SK-N-SH (cell line): ENCODE results near the gene KCNAB3. TPM values are rescaled to one million over a fixed set of nuclear protein-coding genes. Genes with fewer than 3 reads are reported as not detected.

Experiments used
- CTCF ChIA-PET: fragments of 300-600, 350-600 bp; formaldehyde crosslinking; extraction: SDS; loops from one replicate; lab custom pipeline; 2021; lab: Yijun Ruan, JAX
- POLR2A ChIA-PET: fragments of 350-600 bp; sonication (Branson Sonifier 250); formaldehyde crosslinking; extraction: SDS; loops from one replicate; lab custom pipeline; 2020; ENCODE audit warnings: antibody characterized with exemption, inconsistent platforms; lab: Yijun Ruan, JAX
- DNase-seq: peaks from one replicate; pipeline ENCODE4 v3.0.0; 2012
- H2AFZ ChIP-seq: fragments of 200-600 bp; sonication (generic); 2 replicates; pipeline ENCODE4 v1.8.1; 2016; ENCODE audit warnings: antibody characterized with exemption, mild to moderate bottlenecking, low read depth
- H3F3A ChIP-seq: fragments of 200-600 bp; sonication (generic); replicated peaks from 2 replicates; pipeline ENCODE3; 2016; ENCODE audit warnings: antibody characterized with exemption, mild to moderate bottlenecking; ENCODE audit not compliant: insufficient read depth
- H3K27ac ChIP-seq, 2 experiments: fragments of 200-500 bp in 1 of 2; fragments of 200-600 bp in 1 of 2; sonication (Bioruptor generic) in 1 of 2; sonication (generic), shearing (Covaris generic) in 1 of 2; 2 replicates each; pipeline versions ENCODE4 v1.5.1 to v1.6.1; 2014 to 2016; ENCODE audit warnings: low read depth in 2 of 2, inconsistent platforms in 1 of 2, low read length in 1 of 2, mild to moderate bottlenecking in 1 of 2, mixed read lengths in 1 of 2
- H3K27me3 ChIP-seq: fragments of 200-600 bp; sonication (generic), shearing (Covaris generic); 2 replicates; pipeline ENCODE4 v1.6.1; 2016; ENCODE audit warnings: mixed run types; ENCODE audit not compliant: insufficient read depth
- H3K36me3 ChIP-seq, 2 experiments: fragments of 200-500 bp in 1 of 2; fragments of 200-600 bp in 1 of 2; sonication (Bioruptor generic) in 1 of 2; sonication (generic) in 1 of 2; replicated peaks in 1 of 2; 2 replicates each; pipeline versions ENCODE3 to v1.5.1; 2014 to 2016; ENCODE audit warnings: low read length in 1 of 2, mild to moderate bottlenecking in 1 of 2; ENCODE audit not compliant: insufficient read depth in 2 of 2, control insufficient read depth in 1 of 2
- H3K4me1 ChIP-seq, 2 experiments: fragments of 200-500 bp in 1 of 2; fragments of 200-600 bp in 1 of 2; sonication (Bioruptor generic) in 1 of 2; sonication (generic), shearing (Covaris generic) in 1 of 2; 2 replicates each; pipeline versions ENCODE4 v1.5.1 to v1.6.1; 2014 to 2016; ENCODE audit warnings: low read depth in 1 of 2, low read length in 1 of 2, mixed run types in 1 of 2; ENCODE audit not compliant: insufficient read depth in 2 of 2, control insufficient read depth in 1 of 2
- H3K4me2 ChIP-seq: fragments of 200-600 bp; sonication (generic), shearing (Covaris generic); 2 replicates; pipeline ENCODE4 v1.6.1; 2017; ENCODE audit warnings: mixed run types
- H3K4me3 ChIP-seq, 2 experiments: fragments of 200-500 bp in 1 of 2; fragments of 200-600 bp in 1 of 2; sonication (Bioruptor generic) in 1 of 2; sonication (generic), shearing (Covaris generic) in 1 of 2; 2 replicates each; pipeline versions ENCODE4 v1.5.1 to v1.8.1; 2014 to 2016; ENCODE audit warnings: low read depth in 2 of 2, inconsistent platforms in 1 of 2, low read length in 1 of 2, mild to moderate bottlenecking in 1 of 2, mixed read lengths in 1 of 2, moderate library complexity in 1 of 2
- H3K79me2 ChIP-seq: fragments of 200-600 bp; sonication (generic); 2 replicates; pipeline ENCODE4 v1.8.1; 2017; ENCODE audit warnings: mild to moderate bottlenecking; ENCODE audit not compliant: insufficient read depth
- H3K9ac ChIP-seq: fragments of 200-600 bp; sonication (generic); 2 replicates; pipeline ENCODE4 v1.6.1; 2017; ENCODE audit warnings: mixed run types
- H3K9me2 ChIP-seq: fragments of 200-600 bp; sonication (generic); 2 replicates; pipeline ENCODE4 v1.6.1; 2017; ENCODE audit warnings: mixed run types
- H3K9me3 ChIP-seq: fragments of 200-600 bp; sonication (generic); 2 replicates; pipeline ENCODE4 v1.6.1; 2017; ENCODE audit warnings: mixed run types, mild to moderate bottlenecking, moderate library complexity
- H4K20me1 ChIP-seq: fragments of 200-600 bp; sonication (generic); 2 replicates; pipeline ENCODE4 v1.6.1; 2017; ENCODE audit warnings: mild to moderate bottlenecking, mixed run types; ENCODE audit not compliant: insufficient read depth
- CHD2 ChIP-seq: fragments of 150-350 bp; IDR thresholded peaks from 2 replicates; pipeline ENCODE4 v1.6.1; 2018; ENCODE audit warnings: low read length; ENCODE audit not compliant: partially characterized antibody
- CTCF ChIP-seq: fragments of 200-600 bp; sonication (generic); IDR thresholded peaks from 2 replicates; pipeline ENCODE4 v1.6.1; 2017; ENCODE audit warnings: antibody characterized with exemption, mild to moderate bottlenecking, moderate library complexity
- EP300 ChIP-seq, 2 experiments: IDR thresholded peaks; 2 replicates each; pipeline versions ENCODE4 v1.4.0 to v1.6.1; 2012; ENCODE audit warnings: borderline replicate concordance in 1 of 2, low read depth in 1 of 2, low read length in 1 of 2
- FOSL2 ChIP-seq: IDR thresholded peaks from 2 replicates; pipeline ENCODE4 v1.4.0; 2012; ENCODE audit warnings: low read depth, mild to moderate bottlenecking, moderate library complexity, borderline replicate concordance
- FOXM1 ChIP-seq: IDR thresholded peaks from 2 replicates; pipeline ENCODE4 v1.4.0; 2012; ENCODE audit warnings: low read depth, mild to moderate bottlenecking
- GATA2 ChIP-seq: sonication (generic); formaldehyde crosslinking; IDR thresholded peaks from 2 replicates; pipeline ENCODE4 v1.5.0; 2020; ENCODE audit warnings: mild to moderate bottlenecking, missing genetic modification reagents
- IRF3 ChIP-seq: fragments of 150-350 bp; IDR thresholded peaks from 2 replicates; pipeline ENCODE4 v1.6.1; 2016; ENCODE audit warnings: mild to moderate bottlenecking, low read depth, low read length
- MAX ChIP-seq: IDR thresholded peaks from 2 replicates; pipeline ENCODE4 v1.4.0; 2012; ENCODE audit warnings: low read depth
- MEF2A ChIP-seq: IDR thresholded peaks from 2 replicates; pipeline ENCODE4 v1.4.0; 2012; ENCODE audit warnings: low read depth, borderline replicate concordance
- MXI1 ChIP-seq: IDR thresholded peaks from 2 replicates; pipeline ENCODE4 v1.6.1; 2012; ENCODE audit warnings: mild to moderate bottlenecking, low read depth, low read length, improper control_type of control experiment
- NFIC ChIP-seq: IDR thresholded peaks from 2 replicates; pipeline ENCODE4 v1.4.0; 2012; ENCODE audit warnings: borderline replicate concordance
- POLR2AphosphoS5 ChIP-seq: IDR thresholded peaks from 2 replicates; pipeline ENCODE4 v1.6.1; 2012; ENCODE audit warnings: low read depth, low read length
- REST ChIP-seq: IDR thresholded peaks from 2 replicates; pipeline ENCODE4 v1.6.1; 2012; ENCODE audit warnings: mild to moderate bottlenecking, low read depth, low read length, moderate library complexity
- RXRA ChIP-seq: IDR thresholded peaks from 2 replicates; pipeline ENCODE4 v1.4.0; 2012; ENCODE audit warnings: low read depth, mild to moderate bottlenecking, borderline replicate concordance
- USF1 ChIP-seq: IDR thresholded peaks from 2 replicates; pipeline ENCODE4 v1.4.0; 2012; ENCODE audit warnings: low read depth, borderline replicate concordance
- WGBS: methylation state at CpG from one replicate; pipeline ENCODE4 v1.1.6; 2017; ENCODE audit warnings: low lambda C conversion rate; 5-methylcytosine and 5-hydroxymethylcytosine counted together
- polyA plus RNA-seq, 3 experiments: library from polyadenylated mRNA; depleted of rRNA; stranded (reverse); fragments of >200 nt; gene quantifications; 2 replicates each; pipeline ENCODE4 v1.2.3, GENCODE V29; 2012

Gene KCNAB3
- polyA plus RNA-seq, 1 of the 3 experiments (the other 2 are of a cell fraction) = 4.4 TPM

- H3K27ac ChIP-seq = no peak overlapping the region
- no peak overlapping the region for H2AFZ ChIP-seq
- no peaks in the 10 kb centered on the region for H4K20me1 ChIP-seq
- H3K4me2 ChIP-seq = no peak overlapping the region
- H3K79me2 ChIP-seq = peaks cover 20% of the 10 kb centered on the region
- H3F3A ChIP-seq = no peaks in the 10 kb centered on the region
- ChIA-PET CTCF (interaction anchor here (0.7 to 1.7 kb wide), 7 partner anchors 14 to 196 kb away, joined by 3 to 6 read pairs (median 5); no protein-coding TSS in a partner anchor), POLR2A (no interaction called here)
- no peaks in the 10 kb centered on the region; a peak in 1 of 4 replicates for H3K4me1 ChIP-seq
- H3K27me3 ChIP-seq = no peaks in the 10 kb centered on the region
- no peak overlapping the region for H3K9ac ChIP-seq
- WGBS = 97% methylated on average over 4 of the region's 4 CpGs
- no peaks in the 10 kb centered on the region for H3K9me3 ChIP-seq
- TF ChIP-seq FOXM1 = no peak
- no peak for TF ChIP-seq IRF3
- no peak for TF ChIP-seq CTCF
- no peak for TF ChIP-seq EP300 (IDR thresholded peaks at IDR 0.05; ENCODE audit: borderline replicate concordance in 1 of 2, low read depth in 1 of 2, low read length in 1 of 2)
- TF ChIP-seq MAX = no peak
- TF ChIP-seq USF1 = no peak
- no peak for TF ChIP-seq NFIC
- no peak for TF ChIP-seq REST
- no peak for TF ChIP-seq FOSL2
- TF ChIP-seq MXI1 = no peak
- no peak for TF ChIP-seq MEF2A
- no peak for TF ChIP-seq CHD2
- TF ChIP-seq GATA2 (CRISPR knock-in tag) = no peak
- TF ChIP-seq RXRA = no peak
- TF ChIP-seq POLR2AphosphoS5 = no peak
- no peak for DNase-seq
- no peaks in the 10 kb centered on the region for H3K9me2 ChIP-seq
- H3K4me3 ChIP-seq = no peak overlapping the region
- H3K36me3 ChIP-seq = peaks cover 48 to 56% of the 10 kb centered on the region in 2 experiments
These were observed 10.4 kb upstream of the KCNAB3 start for GRCh38 chr17:7940034-7940433.
